ENCODE results near the gene KRTAP10-1.
"Not testable (repeated sequence)": the region's sequence is repeated elsewhere in the genome, so short reads cannot be mapped to it uniquely, and the experiment has no call there.

The KRTAP10-1 gene

GRCh38 chr21:44539991-44540666 is at the start of gene KRTAP10-1:
TSS of gene KRTAP10-1 (minus strand) at chr21:44540195. CDS start at chr21:44540150, 45 bp downstream.
- DNase-seq, result no peak

- no peak for DNase-seq
Observed at GRCh38 chr21:44589094-44589493, 49.1 kb upstream of the KRTAP10-1 start.

- no peak for DNase-seq
Observed at GRCh38 chr21:44585892-44586291, 45.9 kb upstream of the KRTAP10-1 start.

- no peak for DNase-seq
Observed at GRCh38 chr21:44583800-44584147, 43.8 kb upstream of the KRTAP10-1 start.

GRCh38 chr21:44583089-44583799 is 43.2 kb upstream of the KRTAP10-1 start:
- no peak for DNase-seq

- DNase-seq, result no peak
Observed at GRCh38 chr21:44582055-44582454, 42.1 kb upstream of the KRTAP10-1 start.

GRCh38 chr21:44581158-44581557 is 41.2 kb upstream of the KRTAP10-1 start:
- DNase-seq, result no peak

GRCh38 chr21:44580231-44580821 is 40.3 kb upstream of the KRTAP10-1 start, which contains the start of gene KRTAP10-5:
TSS of gene KRTAP10-5 (minus strand) at chr21:44580604. CDS start at chr21:44580578, 26 bp downstream.
- DNase-seq, result not testable (repeated sequence)

GRCh38 chr21:44579833-44580144 is 39.8 kb upstream of the KRTAP10-1 start:
- DNase-seq, result no peak

GRCh38 chr21:44579056-44579832 is 39.2 kb upstream of the KRTAP10-1 start:
- DNase-seq, result no peak

- no peak for DNase-seq
Observed at GRCh38 chr21:44578371-44579055, 38.5 kb upstream of the KRTAP10-1 start.

- no peak for DNase-seq
Observed at GRCh38 chr21:44576025-44576420, 36.0 kb upstream of the KRTAP10-1 start.

GRCh38 chr21:44575307-44576024 is 35.5 kb upstream of the KRTAP10-1 start:
- DNase-seq, result no peak

- no peak for DNase-seq
Observed at GRCh38 chr21:44574457-44575306, 34.7 kb upstream of the KRTAP10-1 start.

- DNase-seq, result not testable (repeated sequence)
Observed at GRCh38 chr21:44573630-44574456, 33.8 kb upstream of the KRTAP10-1 start, which contains the start of gene KRTAP10-4. TSS of gene KRTAP10-4 (plus strand) at chr21:44573729. CDS start at chr21:44573759, 30 bp downstream.

GRCh38 chr21:44572959-44573583 is 33.1 kb upstream of the KRTAP10-1 start:
- DNase-seq, result no peak

GRCh38 chr21:44571844-44572782 is 32.1 kb upstream of the KRTAP10-1 start:
- no peak for DNase-seq

- DNase-seq, result no peak
Observed at GRCh38 chr21:44571296-44571695, 31.3 kb upstream of the KRTAP10-1 start.
